HG02571 (cell line): ENCODE data around the gene MUC5AC.
"Not testable (repeated sequence)": the region's sequence is repeated elsewhere in the genome, so short reads cannot be mapped to it uniquely, and the experiment has no call there.

Experiments
- ATAC-seq: cut with Tn5 transposase; IDR thresholded peaks from one replicate; pipeline ENCODE4 v1.9.1; 2021; ENCODE audit warnings: mild to moderate bottlenecking, moderate library complexity; ENCODE audit not compliant: unreplicated experiment

The MUC5AC gene

GRCh38 chr11:1174441-1175370 lies 17.0 kb downstream of the MUC5AC start:
- no peak for ATAC-seq

- ATAC-seq, result no peak
Measured at GRCh38 chr11:1175461-1176223, 17.9 kb downstream of the MUC5AC start.

- ATAC-seq, result no peak
Measured at GRCh38 chr11:1176224-1177019, 18.7 kb downstream of the MUC5AC start.

GRCh38 chr11:1177020-1177770 lies 19.4 kb downstream of the MUC5AC start:
- ATAC-seq, result no peak

- no peak for ATAC-seq
Measured at GRCh38 chr11:1177771-1178090, 20.0 kb downstream of the MUC5AC start.

- ATAC-seq, result no peak
Measured at GRCh38 chr11:1178201-1178885, 20.6 kb downstream of the MUC5AC start.

- ATAC-seq, result no peak
Measured at GRCh38 chr11:1178906-1179305, 21.2 kb downstream of the MUC5AC start.

GRCh38 chr11:1179641-1180040 lies 21.9 kb downstream of the MUC5AC start:
- ATAC-seq, result no peak

- no peak for ATAC-seq
Measured at GRCh38 chr11:1180171-1180570, 22.4 kb downstream of the MUC5AC start.

- no peak for ATAC-seq
Measured at GRCh38 chr11:1180947-1181391, 23.2 kb downstream of the MUC5AC start.

GRCh38 chr11:1181420-1181819 lies 23.7 kb downstream of the MUC5AC start:
- ATAC-seq, result no peak

GRCh38 chr11:1181853-1182535 lies 24.2 kb downstream of the MUC5AC start:
- no peak for ATAC-seq

GRCh38 chr11:1184139-1184538 lies 26.4 kb downstream of the MUC5AC start:
- not testable (repeated sequence) for ATAC-seq

GRCh38 chr11:1188451-1189130 lies 30.8 kb downstream of the MUC5AC start:
- not testable (repeated sequence) for ATAC-seq

GRCh38 chr11:1189816-1190215 lies 32.1 kb downstream of the MUC5AC start:
- ATAC-seq, result not testable (repeated sequence)

GRCh38 chr11:1191786-1192470 lies 34.2 kb downstream of the MUC5AC start:
- not testable (repeated sequence) for ATAC-seq

GRCh38 chr11:1192741-1193325 lies 35.1 kb downstream of the MUC5AC start:
- ATAC-seq, result no peak
